ENCODE measurements around the gene THADA.

THADA gene

GRCh38 chr2:43239981-43240765, 355.7 kb downstream of the THADA start:
- TF ChIP-seq CTCF (IDR thresholded peaks at IDR 0.05; ENCODE audit: control insufficient read depth, extremely low read depth, insufficient read depth): no peak
- H3K4me3 ChIP-seq (ENCODE audit: low read depth, low read length): no peak overlapping the region
- no peak for DNase-seq (ENCODE audit: low read depth)

GRCh38 chr2:43238813-43239212, 357.0 kb downstream of the THADA start:
- H3K4me3 ChIP-seq (ENCODE audit: low read depth, low read length): no peak overlapping the region
- no peak for DNase-seq (ENCODE audit: low read depth)
- no peak for TF ChIP-seq CTCF (IDR thresholded peaks at IDR 0.05; ENCODE audit: control insufficient read depth, extremely low read depth, insufficient read depth)

GRCh38 chr2:43238176-43238575, 357.7 kb downstream of the THADA start:
- DNase-seq (ENCODE audit: low read depth): no peak
- TF ChIP-seq CTCF (IDR thresholded peaks at IDR 0.05; ENCODE audit: control insufficient read depth, extremely low read depth, insufficient read depth): no peak
- H3K4me3 ChIP-seq (ENCODE audit: low read depth, low read length): no peak overlapping the region

GRCh38 chr2:43233218-43234212, 362.3 kb downstream of the THADA start:
- no peak for DNase-seq (ENCODE audit: low read depth)
- TF ChIP-seq CTCF (IDR thresholded peaks at IDR 0.05; ENCODE audit: control insufficient read depth, extremely low read depth, insufficient read depth): no peak
- H3K4me3 ChIP-seq (ENCODE audit: low read depth, low read length): no peak overlapping the region

DNA sequence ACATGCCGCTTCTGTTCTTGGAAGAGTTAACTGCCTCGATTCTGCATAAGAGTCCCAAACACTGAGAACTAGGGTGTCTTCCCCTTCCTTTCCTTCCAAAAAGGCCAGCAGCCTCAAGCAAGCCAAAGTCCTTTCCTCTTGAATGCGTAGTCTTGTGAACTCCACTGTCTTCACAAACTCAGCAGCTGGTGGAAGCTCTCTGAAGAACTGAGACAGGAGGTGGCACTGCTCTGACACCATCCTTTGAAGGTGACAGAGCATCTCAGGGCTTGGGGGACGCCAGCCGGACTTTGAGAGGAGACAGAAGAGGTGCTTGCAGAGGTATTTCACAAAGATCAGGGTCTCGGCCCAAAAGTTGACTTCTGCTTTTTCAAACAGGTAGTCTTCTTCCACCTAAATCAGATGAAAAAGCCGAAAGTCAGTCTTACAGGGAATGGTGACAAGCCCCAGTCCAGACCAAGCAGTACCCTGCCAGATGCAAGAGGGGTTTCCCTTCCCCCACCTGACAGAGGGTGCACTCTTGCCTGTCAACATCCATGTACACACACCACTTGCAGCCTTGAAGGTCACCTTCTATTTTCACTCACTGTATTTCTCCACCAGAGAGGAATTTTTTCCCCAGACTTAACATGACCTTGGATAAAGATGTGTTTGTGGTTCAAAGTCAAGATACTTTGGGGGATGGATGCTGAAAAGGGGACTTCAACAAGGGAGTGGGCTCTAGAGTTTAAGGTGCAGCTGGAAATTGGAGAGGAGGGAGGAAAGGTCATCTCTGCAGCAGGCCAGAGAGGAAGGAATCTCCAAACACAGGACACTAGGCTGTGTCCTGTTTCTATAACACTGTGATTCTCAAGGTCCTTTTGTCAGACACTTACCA, 364.6 kb downstream of the THADA start:
- no peak for DNase-seq (ENCODE audit: low read depth)

More for the DNA sequence above, 364.6 kb downstream of the THADA start:
- H3K4me3 ChIP-seq (ENCODE audit: low read depth, low read length): no peak overlapping the region
- TF ChIP-seq CTCF (IDR thresholded peaks at IDR 0.05; ENCODE audit: control insufficient read depth, extremely low read depth, insufficient read depth): no peak

All from LNCaP clone FGC (cell line).